Effector memory CD8-positive, alpha-beta T cell (primary cell): ENCODE measurements around the gene ITGB7.
A peak's percentile ranks its signal among the peaks of the same experiment; 100 is the strongest.

Source experiments
- ATAC-seq: fragments of 150-1000 bp; cut with Tn5 transposase; replicated peaks from 2 replicates; pipeline ENCODE4 v1.10.0; 2021; ENCODE audit warnings: mild to moderate bottlenecking, moderate library complexity
- DNase-seq, 3 experiments: peaks; one replicate each; pipeline ENCODE4 v3.0.0; 2021
- H3K27ac Mint-ChIP-seq, 2 donors: one replicate each; pipeline ENCODE4 v1.8.0; 2022; ENCODE audit warnings: mild to moderate bottlenecking in 2 of 2, mixed read lengths in 2 of 2, moderate library complexity in 2 of 2
- H3K27me3 Mint-ChIP-seq, 2 donors: one replicate each; pipeline ENCODE4 v1.8.0; 2022; ENCODE audit warnings: mixed read lengths in 2 of 2
- H3K36me3 Mint-ChIP-seq: one replicate; pipeline ENCODE4 v1.8.0; 2022; ENCODE audit warnings: mild to moderate bottlenecking, moderate library complexity, mixed read lengths; ENCODE audit not compliant: insufficient read depth
- H3K4me1 Mint-ChIP-seq, 2 donors: one replicate each; pipeline ENCODE4 v1.8.0; 2022; ENCODE audit warnings: low read depth in 2 of 2, mixed read lengths in 2 of 2
- H3K4me3 Mint-ChIP-seq, 2 donors: one replicate each; pipeline ENCODE4 v1.8.0; 2022; ENCODE audit warnings: mild to moderate bottlenecking in 2 of 2, mixed read lengths in 2 of 2, moderate library complexity in 2 of 2
- H3K9me3 Mint-ChIP-seq, 2 donors: one replicate each; pipeline ENCODE4 v1.8.0; 2022; ENCODE audit warnings: mixed read lengths in 2 of 2

ITGB7 gene

DNA sequence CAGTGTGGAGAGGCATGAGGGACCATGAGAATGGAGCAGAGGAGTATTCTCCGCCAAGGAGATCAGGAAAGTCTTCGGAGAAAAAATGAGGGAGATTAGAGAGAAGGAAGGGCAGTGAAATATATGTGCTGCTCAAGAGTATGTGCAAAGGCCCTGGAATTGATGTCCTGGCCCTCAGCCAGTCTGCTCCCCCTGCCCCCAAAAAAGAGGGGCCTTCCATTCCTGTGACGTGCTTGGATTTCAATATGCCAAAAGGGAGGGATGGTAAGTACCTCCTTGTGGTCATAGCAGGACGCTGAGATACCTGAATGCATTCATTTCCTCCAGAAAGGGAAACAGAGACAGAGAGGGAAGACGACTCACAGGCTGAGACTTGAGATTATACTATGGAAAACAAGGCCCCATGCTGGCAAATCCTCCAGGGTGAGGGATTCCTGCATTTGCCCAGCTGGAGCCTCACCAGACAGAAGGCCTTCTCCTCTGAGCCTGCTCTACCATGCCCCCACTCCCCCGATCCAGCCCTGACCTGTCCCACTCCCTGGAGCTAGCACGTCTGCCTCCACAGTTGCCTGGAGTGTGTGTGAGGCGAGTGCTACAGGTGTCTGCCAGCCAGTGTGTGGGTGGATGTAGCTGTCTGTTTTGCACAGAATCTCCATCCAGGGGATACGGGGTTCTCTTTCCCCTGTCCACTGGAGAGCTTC lies 28.8 kb upstream of the ITGB7 start:
- Mint-ChIP-seq H3K4me3 (peak overlapping the region; percentile 60 to 79), H3K4me1 (peaks cover 37 to 47% of the 10 kb centered on the region in 2 donors), H3K9me3 (no peaks in the 10 kb centered on the region), H3K27ac (peak overlapping the region; percentile 82 to 98), H3K27me3 (no peaks in the 10 kb centered on the region), H3K36me3 (peaks cover 12% of the 10 kb centered on the region)
- peak; percentile 16 for ATAC-seq
- DNase-seq: no peak

- Mint-ChIP-seq H3K4me3 (peak overlapping the region; percentile 60 to 79), H3K36me3 (peaks cover 15% of the 10 kb centered on the region), H3K27ac (peak overlapping the region in 1 of 2 donors; percentile 98), H3K4me1 (peaks cover 39 to 51% of the 10 kb centered on the region in 2 donors), H3K9me3 (no peaks in the 10 kb centered on the region), H3K27me3 (no peaks in the 10 kb centered on the region)
- DNase-seq (no peak), ATAC-seq (no peak)
Measured at GRCh38 chr12:53235164-53235563, 28.1 kb upstream of the ITGB7 start.

GRCh38 chr12:53234271-53234914 lies 27.3 kb upstream of the ITGB7 start:
- Mint-ChIP-seq H3K36me3 (peaks cover 16% of the 10 kb centered on the region), H3K27me3 (no peaks in the 10 kb centered on the region), H3K4me3 (peak overlapping the region in 1 of 2 donors; percentile 94), H3K9me3 (no peaks in the 10 kb centered on the region), H3K27ac (peak overlapping the region; percentile 74 to 98), H3K4me1 (peaks cover 46 to 56% of the 10 kb centered on the region in 2 donors)
- ATAC-seq (no peak), DNase-seq (no peak)

DNA sequence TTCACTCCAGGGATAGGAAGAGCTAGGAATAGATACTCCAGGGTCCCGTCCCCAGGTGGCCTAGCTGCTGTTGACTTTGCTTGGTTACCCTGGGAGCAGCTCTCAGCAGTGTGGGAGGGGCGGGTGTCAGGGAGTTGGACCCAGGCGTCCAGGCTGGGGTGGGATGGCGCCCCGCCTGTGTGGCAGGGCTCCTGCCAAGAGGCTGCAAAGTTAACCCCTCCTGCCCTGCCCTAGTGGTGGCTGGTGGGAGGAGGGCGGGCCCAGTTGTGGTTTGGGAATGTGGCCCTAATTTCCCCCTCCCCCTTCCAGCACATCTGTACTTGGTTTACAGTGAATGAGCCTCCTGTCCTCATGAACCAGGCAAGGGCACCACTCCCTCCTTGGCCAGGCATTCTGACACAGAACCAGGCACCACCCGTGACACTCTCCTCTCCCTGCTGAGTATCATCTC lies 26.6 kb upstream of the ITGB7 start:
- H3K36me3 Mint-ChIP-seq: peaks cover 16% of the 10 kb centered on the region
- peak overlapping the region in 1 of 2 donors; percentile 94 for H3K4me3 Mint-ChIP-seq
- ATAC-seq: no peak
- H3K9me3 Mint-ChIP-seq: no peaks in the 10 kb centered on the region
- H3K27ac Mint-ChIP-seq: peak overlapping the region; percentile 74 to 98
- H3K4me1 Mint-ChIP-seq: peaks cover 46 to 59% of the 10 kb centered on the region in 2 donors
- no peak for DNase-seq
- no peaks in the 10 kb centered on the region for H3K27me3 Mint-ChIP-seq

DNA sequence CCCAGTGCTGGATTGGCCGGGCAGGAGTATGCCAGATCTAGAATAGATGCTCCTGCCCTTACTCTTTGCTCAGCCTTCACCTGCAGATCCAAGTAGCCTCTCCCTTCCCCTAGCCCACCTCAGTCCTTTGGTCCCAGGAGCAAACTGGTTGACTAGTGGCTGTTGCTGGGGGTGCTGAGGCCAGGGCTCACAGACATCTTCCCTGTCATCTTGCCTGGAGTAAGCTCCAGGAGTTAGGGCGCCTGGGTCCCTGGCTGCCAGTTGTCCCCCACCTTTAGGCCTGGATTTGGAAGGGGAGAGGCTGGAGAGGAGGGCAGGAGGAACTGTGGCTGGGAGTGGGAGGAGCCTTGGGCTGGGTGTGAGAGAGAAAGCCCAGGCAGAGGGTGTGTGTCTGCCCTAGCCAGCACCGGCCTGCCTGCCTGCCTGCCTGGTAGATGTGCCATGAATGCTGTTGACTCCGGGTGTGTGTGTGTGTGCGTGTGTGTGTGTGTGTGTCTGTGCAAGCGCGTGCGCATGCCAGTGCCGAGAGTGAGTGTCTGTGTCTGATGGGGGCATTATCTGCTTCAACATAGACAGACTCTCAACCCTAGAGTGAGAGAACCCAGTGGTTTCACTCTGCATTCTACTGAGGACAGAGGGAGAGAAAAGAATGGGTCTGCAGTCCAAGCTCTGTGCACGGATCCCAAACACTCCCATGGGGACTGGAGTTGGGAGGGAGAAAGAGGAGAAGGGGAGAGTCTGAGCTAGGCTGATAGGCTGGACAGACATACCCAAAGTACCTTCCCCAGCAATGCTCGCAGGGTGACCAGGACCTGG lies 25.8 kb upstream of the ITGB7 start:
- peak; percentile 34 for ATAC-seq
- Mint-ChIP-seq H3K27me3 (no peaks in the 10 kb centered on the region), H3K27ac (peak overlapping the region; percentile 70 to 98), H3K4me1 (peaks cover 46 to 62% of the 10 kb centered on the region in 2 donors), H3K9me3 (no peaks in the 10 kb centered on the region), H3K36me3 (peaks cover 16% of the 10 kb centered on the region), H3K4me3 (peak overlapping the region; percentile 93 to 94)
- peak; percentile 30 to 40 (median 38) for DNase-seq

- DNase-seq (peak; percentile 54 to 58 (median 54)), ATAC-seq (peak; percentile 62)
- peaks cover 17% of the 10 kb centered on the region for H3K36me3 Mint-ChIP-seq
- H3K4me3 Mint-ChIP-seq: peak within 1 kb of the TSS; percentile 93 to 94
- H3K4me1 Mint-ChIP-seq: peaks cover 44 to 59% of the 10 kb centered on the region in 2 donors
- H3K27ac Mint-ChIP-seq: peak within 1 kb of the TSS; percentile 70 to 98
- H3K9me3 Mint-ChIP-seq: no peaks in the 10 kb centered on the region
- H3K27me3 Mint-ChIP-seq: no peaks in the 10 kb centered on the region
Measured at GRCh38 chr12:53231921-53232645, 25.0 kb upstream of the ITGB7 start, which contains the start of gene RARG. Gene RARG, minus strand, starts transcription at chr12:53232209. Its CDS starts 4,664 bp downstream, at chr12:53227545.

- Mint-ChIP-seq H3K4me1 (peaks cover 43 to 57% of the 10 kb centered on the region in 2 donors), H3K4me3 (peak overlapping the region; percentile 93 to 94), H3K27me3 (no peaks in the 10 kb centered on the region), H3K27ac (peak overlapping the region in 1 of 2 donors; percentile 91), H3K9me3 (no peaks in the 10 kb centered on the region), H3K36me3 (peaks cover 22% of the 10 kb centered on the region)
- ATAC-seq (no peak), DNase-seq (no peak)
Measured at GRCh38 chr12:53231671-53231920, 24.5 kb upstream of the ITGB7 start.

- Mint-ChIP-seq H3K4me1 (peaks cover 34 to 51% of the 10 kb centered on the region in 2 donors), H3K4me3 (peak overlapping the region; percentile 11 to 94), H3K27me3 (no peaks in the 10 kb centered on the region), H3K9me3 (no peaks in the 10 kb centered on the region), H3K27ac (peak overlapping the region; percentile 29 to 91), H3K36me3 (peaks cover 23% of the 10 kb centered on the region)
- no peak for ATAC-seq
- DNase-seq: no peak
Measured at GRCh38 chr12:53230108-53230845, 23.2 kb upstream of the ITGB7 start.

GRCh38 chr12:53229454-53229853 lies 22.4 kb upstream of the ITGB7 start:
- Mint-ChIP-seq H3K27me3 (no peaks in the 10 kb centered on the region), H3K27ac (peak overlapping the region; percentile 29 to 91), H3K36me3 (peaks cover 23% of the 10 kb centered on the region), H3K9me3 (no peaks in the 10 kb centered on the region), H3K4me3 (peak overlapping the region; percentile 11 to 94), H3K4me1 (peaks cover 38 to 55% of the 10 kb centered on the region in 2 donors)
- DNase-seq (no peak), ATAC-seq (no peak)

DNA sequence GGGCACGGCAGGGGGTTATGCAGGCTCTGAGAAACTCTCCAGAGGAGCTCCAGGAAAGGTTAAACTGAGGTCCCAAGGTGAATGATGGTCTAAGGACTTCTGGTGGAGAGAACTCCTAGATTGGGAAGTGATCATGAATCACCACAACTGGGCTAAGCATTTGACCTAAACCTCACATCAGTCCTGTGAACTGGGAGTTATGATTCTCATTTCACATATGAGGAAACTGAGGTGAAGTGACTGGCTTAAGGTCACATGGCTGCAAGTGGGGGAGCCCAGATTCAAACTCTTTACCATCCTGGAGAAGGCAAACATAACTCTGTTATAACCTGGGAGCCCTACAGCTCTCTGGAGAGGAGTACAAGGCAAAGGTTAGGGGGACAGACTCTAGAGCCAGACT lies 20.8 kb upstream of the ITGB7 start:
- no peaks in the 10 kb centered on the region for H3K9me3 Mint-ChIP-seq
- no peaks in the 10 kb centered on the region for H3K27me3 Mint-ChIP-seq
- ATAC-seq (no peak), DNase-seq (no peak)
- peak overlapping the region in 1 of 2 donors; percentile 12 for H3K27ac Mint-ChIP-seq
- peaks cover 42 to 57% of the 10 kb centered on the region in 2 donors for H3K4me1 Mint-ChIP-seq
- no peak overlapping the region for H3K4me3 Mint-ChIP-seq
- peaks cover 19% of the 10 kb centered on the region for H3K36me3 Mint-ChIP-seq

GRCh38 chr12:53227341-53227740 lies 20.3 kb upstream of the ITGB7 start:
- H3K27ac Mint-ChIP-seq: peak overlapping the region in 1 of 2 donors; percentile 52
- DNase-seq (no peak), ATAC-seq (no peak)
- H3K9me3 Mint-ChIP-seq: no peaks in the 10 kb centered on the region
- H3K4me3 Mint-ChIP-seq: no peak overlapping the region
- peaks cover 42 to 54% of the 10 kb centered on the region in 2 donors for H3K4me1 Mint-ChIP-seq
- no peaks in the 10 kb centered on the region for H3K27me3 Mint-ChIP-seq
- H3K36me3 Mint-ChIP-seq: peaks cover 14% of the 10 kb centered on the region

- no peak for ATAC-seq
- no peaks in the 10 kb centered on the region for H3K27me3 Mint-ChIP-seq
- peaks cover 46 to 56% of the 10 kb centered on the region in 2 donors for H3K4me1 Mint-ChIP-seq
- H3K36me3 Mint-ChIP-seq: peaks cover 11% of the 10 kb centered on the region
- DNase-seq: no peak
- peak overlapping the region in 1 of 2 donors; percentile 52 for H3K27ac Mint-ChIP-seq
- H3K4me3 Mint-ChIP-seq: peak overlapping the region in 1 of 2 donors; percentile 40
- H3K9me3 Mint-ChIP-seq: no peaks in the 10 kb centered on the region
Measured at GRCh38 chr12:53226815-53227214, 19.8 kb upstream of the ITGB7 start.
